ENCODE measurements around the gene CDKN2A.

- TF ChIP-seq TAF1 (IDR thresholded peaks at IDR 0.05; ENCODE audit: low read depth) (no peak), CTCF (IDR thresholded peaks at IDR 0.05; ENCODE audit: poor library complexity, severe bottlenecking) (no peak), MXI1 (conservative IDR thresholded peaks at IDR 0.05; ENCODE audit: poor library complexity, severe bottlenecking) (no peak), REST (IDR thresholded peaks at IDR 0.05; ENCODE audit: borderline replicate concordance) (no peak)
These were observed 1.6 kb upstream of the CDKN2A start for GRCh38 chr9:21995666-21996398.

All from neural cell (in vitro differentiated cells).